Osteoblast (primary cell): Measurements from ENCODE around the gene TECRL. TPM values are rescaled to one million over a fixed set of nuclear protein-coding genes. Genes with fewer than 3 reads are reported as not detected.

Experiments used
- DNase-seq: peaks from one replicate; pipeline ENCODE4 v3.0.0; 2011; ENCODE audit warnings: low spot score, mixed read lengths; ENCODE audit not compliant: insufficient read length; ENCODE audit errors: missing footprints
- H2AFZ ChIP-seq: 2 replicates; pipeline ENCODE4 v1.6.0; 2011; ENCODE audit warnings: mild to moderate bottlenecking, low read length
- H3K27ac ChIP-seq: 2 replicates; pipeline ENCODE4 v1.5.1; 2011; ENCODE audit warnings: mild to moderate bottlenecking, low read depth, low read length, moderate library complexity
- H3K27me3 ChIP-seq: 2 replicates; pipeline ENCODE4 v1.6.0; 2012; ENCODE audit warnings: mild to moderate bottlenecking, control low read depth, inconsistent platforms, low read length, moderate library complexity; ENCODE audit not compliant: insufficient read depth
- H3K36me3 ChIP-seq: 2 replicates; pipeline ENCODE4 v1.5.1; 2011; ENCODE audit warnings: mild to moderate bottlenecking, low read length, control low read depth, moderate library complexity; ENCODE audit not compliant: insufficient read depth
- H3K4me1 ChIP-seq: 2 replicates; pipeline ENCODE4 v1.5.1; 2011; ENCODE audit warnings: mild to moderate bottlenecking, low read length, control low read depth, moderate library complexity; ENCODE audit not compliant: insufficient read depth
- H3K4me2 ChIP-seq: 2 replicates; pipeline ENCODE4 v1.6.0; 2011; ENCODE audit warnings: mild to moderate bottlenecking, low read length; ENCODE audit not compliant: insufficient read depth
- H3K4me3 ChIP-seq: fragments of 200-600 bp; sonication (generic); 3 replicates; pipeline ENCODE4 v1.5.1; 2012; ENCODE audit warnings: mild to moderate bottlenecking, low read length, inconsistent platforms; ENCODE audit not compliant: insufficient read depth
- H3K79me2 ChIP-seq: 2 replicates; pipeline ENCODE4 v1.6.0; 2012; ENCODE audit warnings: mild to moderate bottlenecking, low read length, control low read depth, inconsistent platforms; ENCODE audit not compliant: insufficient read depth
- H3K9me3 ChIP-seq: 2 replicates; pipeline ENCODE4 v1.5.1; 2011; ENCODE audit warnings: low read depth, low read length, control low read depth
- H4K20me1 ChIP-seq: 2 replicates; pipeline ENCODE4 v1.6.0; 2012; ENCODE audit warnings: mild to moderate bottlenecking, low read length, control low read depth; ENCODE audit not compliant: insufficient read depth
- CTCF ChIP-seq: IDR thresholded peaks from 2 replicates; pipeline ENCODE4 v1.5.1; 2011; ENCODE audit warnings: mild to moderate bottlenecking, low read depth, low read length, moderate library complexity; ENCODE audit errors: extremely low read depth
- total RNA-seq: library from RNA; depleted of rRNA; stranded (reverse); fragments of >200 nt; gene quantifications from 2 replicates; pipeline ENCODE4 v1.2.3, GENCODE V29; 2012

The TECRL gene
- total RNA-seq, 1 donor, result not detected

GRCh38 chr4:64353904-64354303, 55.3 kb downstream of the TECRL start:
- H3K4me3 ChIP-seq, result no peak overlapping the region
- H3K79me2 ChIP-seq, result no peaks in the 10 kb centered on the region
- H3K27ac ChIP-seq, result no peak overlapping the region
- no peaks in the 10 kb centered on the region for H3K27me3 ChIP-seq
- DNase-seq, result no peak
- no peaks in the 10 kb centered on the region for H3K36me3 ChIP-seq
- no peaks in the 10 kb centered on the region for H4K20me1 ChIP-seq
- TF ChIP-seq CTCF, result no peak
- H3K4me2 ChIP-seq, result no peak overlapping the region
- no peaks in the 10 kb centered on the region for H3K9me3 ChIP-seq
- no peaks in the 10 kb centered on the region for H3K4me1 ChIP-seq
- no peak overlapping the region for H2AFZ ChIP-seq

GRCh38 chr4:64341711-64342110, 67.5 kb downstream of the TECRL start:
- no peaks in the 10 kb centered on the region for H3K79me2 ChIP-seq
- H3K27me3 ChIP-seq, result no peaks in the 10 kb centered on the region
- H3K4me1 ChIP-seq, result no peaks in the 10 kb centered on the region
- no peak overlapping the region for H3K4me2 ChIP-seq
- DNase-seq, result no peak
- H4K20me1 ChIP-seq, result no peaks in the 10 kb centered on the region
- H3K27ac ChIP-seq, result no peak overlapping the region
- TF ChIP-seq CTCF, result no peak
- no peaks in the 10 kb centered on the region for H3K9me3 ChIP-seq
- H3K4me3 ChIP-seq, result no peak overlapping the region
- no peak overlapping the region for H2AFZ ChIP-seq
- no peaks in the 10 kb centered on the region for H3K36me3 ChIP-seq

DNA sequence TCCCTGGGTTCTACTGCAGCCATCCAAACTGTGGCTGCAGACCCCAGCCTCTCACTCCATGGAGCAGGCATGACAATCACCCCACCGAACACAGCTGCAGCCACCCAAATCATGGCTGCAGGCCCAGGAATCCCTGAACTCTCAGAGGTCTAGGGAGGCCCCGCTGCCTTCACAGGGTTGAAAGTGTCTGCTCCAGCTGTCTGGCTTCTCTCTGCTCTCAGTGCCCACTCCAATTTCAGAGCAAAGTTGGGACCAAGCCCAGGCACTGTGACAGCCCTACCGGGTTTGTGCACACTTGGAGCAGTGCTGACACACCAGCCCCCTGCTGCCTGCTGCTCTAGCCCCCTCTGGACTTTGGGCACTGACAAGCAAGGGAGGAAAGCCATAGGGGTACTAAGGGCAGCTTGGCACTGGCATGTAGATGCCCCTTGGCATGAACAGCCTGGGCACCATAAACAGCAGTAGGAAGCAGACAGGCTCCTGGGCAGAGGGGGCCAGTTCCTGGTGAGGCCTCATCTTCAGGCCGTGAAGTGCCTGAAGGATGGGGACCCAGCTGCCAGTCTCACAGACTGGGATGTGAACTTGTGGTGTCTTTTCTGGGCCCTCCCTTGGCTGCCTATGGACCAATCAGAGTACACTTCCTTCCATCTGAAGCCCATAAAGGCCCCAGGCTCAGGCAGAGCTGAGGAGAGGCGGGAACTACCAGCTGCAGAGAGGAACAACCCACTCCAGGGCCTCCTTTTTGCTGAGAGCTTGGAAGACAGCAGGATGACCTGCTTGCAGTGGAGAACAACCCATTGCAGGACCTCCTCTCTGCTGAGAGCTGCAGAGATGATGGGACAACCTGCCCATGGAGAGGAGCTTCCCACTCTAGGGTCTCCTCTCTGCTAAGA, 68.8 kb downstream of the TECRL start:
- no peak for DNase-seq
- no peaks in the 10 kb centered on the region for H4K20me1 ChIP-seq
- no peak for TF ChIP-seq CTCF
- H3K27ac ChIP-seq, result no peak overlapping the region
- H3K27me3 ChIP-seq, result no peaks in the 10 kb centered on the region
- H3K4me2 ChIP-seq, result no peak overlapping the region
- H3K79me2 ChIP-seq, result no peaks in the 10 kb centered on the region
- H3K4me1 ChIP-seq, result no peaks in the 10 kb centered on the region
- H3K4me3 ChIP-seq, result no peak overlapping the region
- H2AFZ ChIP-seq, result no peak overlapping the region
- no peaks in the 10 kb centered on the region for H3K36me3 ChIP-seq
- no peaks in the 10 kb centered on the region for H3K9me3 ChIP-seq

GRCh38 chr4:64334964-64335363, 74.3 kb downstream of the TECRL start:
- Histone ChIP-seq H3K27ac (no peak overlapping the region), H3K27me3 (no peaks in the 10 kb centered on the region), H3K4me3 (no peak overlapping the region), H3K36me3 (no peaks in the 10 kb centered on the region), H3K4me1 (no peaks in the 10 kb centered on the region), H3K4me2 (no peak overlapping the region), H4K20me1 (no peaks in the 10 kb centered on the region), H3K79me2 (no peaks in the 10 kb centered on the region), H3K9me3 (peaks cover 3% of the 10 kb centered on the region), H2AFZ (no peak overlapping the region)
- DNase-seq, result no peak
- no peak for TF ChIP-seq CTCF
